Measurements from ENCODE around the gene CEP68.

DNA sequence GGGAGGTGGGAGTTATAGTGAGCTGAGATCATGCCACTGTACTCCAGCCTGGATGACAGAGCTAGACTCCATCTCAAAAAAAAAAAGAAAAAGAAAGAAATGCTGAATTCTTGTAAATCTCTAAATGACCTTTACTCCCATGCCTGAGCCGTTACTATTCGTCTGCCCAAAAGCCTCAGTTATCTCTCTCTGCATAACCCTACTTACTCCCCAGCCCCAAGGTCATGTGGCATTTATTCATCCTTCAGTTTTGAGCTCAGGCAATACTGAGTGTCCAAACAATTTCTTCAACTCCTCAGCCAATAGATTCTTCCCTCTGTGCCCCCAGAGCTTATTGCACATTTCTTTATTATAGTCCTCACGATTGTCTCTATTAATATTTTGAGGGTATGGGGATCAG, 44.9 kb downstream of the CEP68 start:
- TF ChIP-seq POLR2AphosphoS5 (IDR thresholded peaks at IDR 0.05; ENCODE audit: low read depth, low read length) (no peak), POLR2A (IDR thresholded peaks at IDR 0.05; ENCODE audit: low read depth, low read length) (no peak), TAF1 (IDR thresholded peaks at IDR 0.05; ENCODE audit: low read depth, low read length) (no peak), POU2F2 (IDR thresholded peaks at IDR 0.05; ENCODE audit: low read depth, low read length) (no peak)

Data from GM12891 (cell line).